IMR-90 (cell line): ENCODE measurements around the gene MCF2L. TPM values are rescaled to one million over a fixed set of nuclear protein-coding genes. Genes with fewer than 3 reads are reported as not detected.

ENCODE experiments used
- ATAC-seq: fragments of 200-7000 bp; cut with Tn5 transposase; 2 replicates; pipeline ENCODE4 v1.9.1; 2020; ENCODE audit warnings: low read depth, mild to moderate bottlenecking, moderate library complexity
- BruUV-seq: library from RNA; stranded (reverse); fragments of 400-500 nt; replicated peaks from 2 replicates; lab custom pipeline; 2021; lab: Mats Ljungman, UMichigan
- CTCF ChIA-PET: fragments of 300-600 bp; formaldehyde crosslinking; extraction: SDS; loops from one replicate; lab custom pipeline; 2021; ENCODE audit warnings: antibody characterized with exemption; lab: Yijun Ruan, JAX
- POLR2A ChIA-PET: fragments of 300-600 bp; sonication (Branson Sonifier 250); formaldehyde crosslinking; loops from one replicate; lab custom pipeline; 2022; ENCODE audit warnings: antibody characterized with exemption; ENCODE audit not compliant: unreplicated experiment; lab: Charles Lee
- DNase-seq: peaks from one replicate; pipeline ENCODE4 v3.0.0; 2013
- H2AFZ ChIP-seq: replicated peaks from 2 replicates; pipeline ENCODE3; 2013; ENCODE audit warnings: low read length, mild to moderate bottlenecking; ENCODE audit not compliant: poor library complexity
- H2AK5ac ChIP-seq: 2 replicates; pipeline ENCODE4 v1.6.1; 2013; ENCODE audit warnings: low read depth, low read length, inconsistent platforms
- H2AK9ac ChIP-seq: replicated peaks from 2 replicates; pipeline ENCODE3; 2013; ENCODE audit warnings: mild to moderate bottlenecking, low read depth, low read length, moderate library complexity; ENCODE audit not compliant: poor library complexity
- H2BK120ac ChIP-seq: 2 replicates; pipeline ENCODE4 v1.6.1; 2013; ENCODE audit warnings: low read depth, low read length, inconsistent platforms
- H2BK15ac ChIP-seq: 3 replicates; pipeline ENCODE4 v1.6.1; 2013; ENCODE audit warnings: low read depth, low read length, inconsistent platforms
- H2BK20ac ChIP-seq: 2 replicates; pipeline ENCODE4 v1.6.1; 2013; ENCODE audit warnings: low read depth, mild to moderate bottlenecking, inconsistent platforms, low read length, moderate library complexity
- H2BK5ac ChIP-seq: 2 replicates; pipeline ENCODE4 v1.6.1; 2013; ENCODE audit warnings: mild to moderate bottlenecking, low read depth, low read length, inconsistent platforms; ENCODE audit not compliant: poor library complexity, severe bottlenecking
- H3K14ac ChIP-seq: replicated peaks from 2 replicates; pipeline ENCODE4 v1.6.1; 2013; ENCODE audit warnings: low read depth, low read length, inconsistent platforms
- H3K18ac ChIP-seq: 2 replicates; pipeline ENCODE4 v1.6.1; 2013; ENCODE audit warnings: low read depth, low read length, control low read depth
- H3K23ac ChIP-seq: 2 replicates; pipeline ENCODE4 v1.6.1; 2013; ENCODE audit warnings: low read depth, low read length, inconsistent platforms
- H3K27ac ChIP-seq: 2 replicates; pipeline ENCODE4 v1.5.1; 2013; ENCODE audit warnings: mild to moderate bottlenecking, control low read depth, low read length; ENCODE audit not compliant: insufficient read depth
- H3K27me3 ChIP-seq: 2 replicates; pipeline ENCODE4 v1.6.1; 2013; ENCODE audit warnings: low read length; ENCODE audit not compliant: control insufficient read depth, insufficient read depth
- H3K36me3 ChIP-seq: 2 replicates; pipeline ENCODE4 v1.6.1; 2013; ENCODE audit warnings: low read length, mixed read lengths; ENCODE audit not compliant: control insufficient read depth, insufficient read depth
- H3K4ac ChIP-seq: 2 replicates; pipeline ENCODE4 v1.6.1; 2013; ENCODE audit warnings: low read depth, low read length, inconsistent platforms
- H3K4me1 ChIP-seq: 2 replicates; pipeline ENCODE4 v1.6.1; 2013; ENCODE audit warnings: low read length, mixed read lengths; ENCODE audit not compliant: control insufficient read depth, insufficient read depth
- H3K4me2 ChIP-seq: 2 replicates; pipeline ENCODE4 v1.6.1; 2013; ENCODE audit warnings: low read depth, mild to moderate bottlenecking, control low read depth, low read length, moderate library complexity
- H3K4me3 ChIP-seq: 2 replicates; pipeline ENCODE4 v1.5.1; 2013; ENCODE audit warnings: low read depth, mild to moderate bottlenecking, control low read depth, low read length, moderate library complexity; ENCODE audit not compliant: insufficient read depth
- H3K56ac ChIP-seq: 2 replicates; pipeline ENCODE4 v1.6.1; 2013; ENCODE audit warnings: low read length, inconsistent platforms; ENCODE audit not compliant: insufficient read depth; ENCODE audit errors: extremely low read depth
- H3K79me1 ChIP-seq, 2 experiments: 2 replicates each; pipeline ENCODE4 v1.6.1; 2013; ENCODE audit warnings: low read length in 2 of 2, inconsistent platforms in 1 of 2, low read depth in 1 of 2
- H3K9ac ChIP-seq: 2 replicates; pipeline ENCODE4 v1.6.1; 2013; ENCODE audit warnings: low read depth, low read length, control low read depth
- H3K9me1 ChIP-seq: 2 replicates; pipeline ENCODE4 v1.6.1; 2013; ENCODE audit warnings: low read length, inconsistent platforms; ENCODE audit not compliant: insufficient read depth
- H3K9me3 ChIP-seq: 2 replicates; pipeline ENCODE4 v1.6.1; 2013; ENCODE audit warnings: low read length; ENCODE audit not compliant: control insufficient read depth, insufficient read depth
- H4K20me1 ChIP-seq: 2 replicates; pipeline ENCODE4 v1.6.1; 2013; ENCODE audit warnings: low read length, inconsistent platforms; ENCODE audit not compliant: insufficient read depth
- H4K5ac ChIP-seq: 2 replicates; pipeline ENCODE4 v1.6.1; 2013; ENCODE audit warnings: mild to moderate bottlenecking, low read depth, low read length, control low read depth
- H4K8ac ChIP-seq, 2 experiments: 2 replicates each; pipeline ENCODE4 v1.6.1; 2013; ENCODE audit warnings: low read depth in 2 of 2, low read length in 2 of 2, control low read depth in 1 of 2, inconsistent platforms in 1 of 2
- H4K91ac ChIP-seq: 2 replicates; pipeline ENCODE4 v1.6.1; 2013; ENCODE audit warnings: low read depth, low read length, inconsistent platforms; ENCODE audit not compliant: insufficient read depth
- MAFK ChIP-seq: IDR thresholded peaks from 2 replicates; pipeline ENCODE4 v1.6.1; 2012; ENCODE audit warnings: low read depth, low read length, improper control_type of control experiment
- WGBS, 2 experiments: methylation state at CpG; one replicate each; pipeline versions ENCODE4 v1.1.5 to v1.1.7; 2013; ENCODE audit warnings: missing lambda C conversion rate in 2 of 2; ENCODE audit not compliant: insufficient read length in 1 of 2; ENCODE audit errors: extremely low coverage in 2 of 2; 5-methylcytosine and 5-hydroxymethylcytosine counted together
- dilution Hi-C: fragments of 300-500 bp; cut with HindIII; formaldehyde crosslinking; loops from one replicate; pipeline ENCODE4 v1.14.3; 2018; ENCODE audit warnings: low sequenced_read_pairs; ENCODE audit not compliant: unreplicated experiment
- in situ Hi-C: fragments of 300-500 bp; cut with MboI; formaldehyde crosslinking; loops from 3 replicates; pipeline ENCODE4 v1.14.3; 2019; ENCODE audit warnings: low sequenced_read_pairs, inconsistent platforms, mixed read lengths
- intact Hi-C: fragments of 100-400 bp; cut with micrococcal nuclease; formaldehyde crosslinking; loops from 2 replicates; pipeline ENCODE4 v1.10.0; 2022
- polyA plus RNA-seq, 3 experiments: library from polyadenylated mRNA; depleted of rRNA; stranded (reverse); fragments of >200 nt; gene quantifications; 2 replicates each; pipeline ENCODE4 v1.2.3, GENCODE V29; 2012; ENCODE audit warnings: low replicate concordance in 1 of 3
- total RNA-seq: library from RNA; depleted of rRNA; stranded (reverse); fragments of >200 nt; gene quantifications from 2 replicates; pipeline ENCODE4 v1.2.3, GENCODE V29; 2012

The MCF2L gene
- total and polyA plus RNA-seq, 2 of the 4 experiments (the other 2 are of a cell fraction): 0.18 TPM; not detected in 1

GRCh38 chr13:112965573-112966115, 3.4 kb upstream of the MCF2L start:
- Histone ChIP-seq H3K27me3 (peaks cover 67% of the 10 kb centered on the region), H3K4me2 (no peak overlapping the region), H2BK120ac (no peak overlapping the region), H3K9me3 (no peaks in the 10 kb centered on the region; the same call in 1 of the 2 replicates), H3K9ac (no peak overlapping the region), H4K8ac (no peak overlapping the region), H3K79me1 (no peaks in the 10 kb centered on the region), H2BK20ac (no peak overlapping the region), H3K27ac (no peak overlapping the region), H3K36me3 (no peaks in the 10 kb centered on the region), H3K14ac (no peak overlapping the region), H4K20me1 (no peaks in the 10 kb centered on the region), H2AK9ac (no peak overlapping the region), H4K91ac (no peak overlapping the region), H4K5ac (no peak overlapping the region), H3K18ac (no peak overlapping the region), H3K56ac (no peak overlapping the region), H2AK5ac (no peak overlapping the region), H2BK5ac (no peak overlapping the region), H3K4me1 (no peaks in the 10 kb centered on the region), H2AFZ (no peak overlapping the region), H2BK15ac (no peak overlapping the region), H3K9me1 (no peaks in the 10 kb centered on the region), H3K4me3 (no peak overlapping the region), H3K23ac (no peak overlapping the region), H3K4ac (no peak overlapping the region)
- ATAC-seq: no peak
- in situ Hi-C loops: no loop called here
- dilution Hi-C loops: no loop called here
- intact Hi-C loops: no loop called here
- ChIA-PET CTCF (no interaction called here), POLR2A (no interaction called here)
- TF ChIP-seq MAFK: no peak
- DNase-seq: no peak
- BruUV-seq: no TSS peak
- WGBS, 2 experiments: 72% methylated on average over 4 of the region's 16 CpGs; no CpG with 5 or more reads in 1 of the 2 experiments
